ENCODE measurements around the gene RNF32. TPM values are rescaled to one million over a fixed set of nuclear protein-coding genes. Genes with fewer than 3 reads are reported as not detected.

The RNF32 gene
- total RNA-seq, 1 experiment from 2014 or later = 1.5 TPM

DNA sequence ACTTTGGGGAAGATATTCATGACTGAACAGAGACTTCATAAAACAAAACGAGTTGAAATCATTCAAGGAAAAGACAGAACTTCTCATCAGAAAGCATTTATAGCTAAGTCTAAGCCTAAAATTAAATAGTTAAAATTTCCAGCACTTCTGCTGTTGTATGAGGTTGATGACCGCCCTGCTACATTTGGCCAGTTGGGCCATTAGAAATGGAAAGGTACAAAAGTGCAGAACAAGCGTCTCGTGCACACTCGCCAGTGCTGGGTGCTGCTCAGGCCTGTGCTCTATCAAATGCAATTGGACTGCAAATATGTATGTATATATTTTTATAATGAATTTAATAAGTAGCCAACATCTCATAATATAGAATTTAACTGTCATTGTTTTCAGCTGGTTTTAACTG is 34.4 kb upstream of the RNF32 start:
- TF ChIP-seq EZH2 (IDR thresholded peaks at IDR 0.05; ENCODE audit: borderline replicate concordance, low read depth, low read length, poor library complexity, severe bottlenecking) = no peak
- TF ChIP-seq, protein P1, sequence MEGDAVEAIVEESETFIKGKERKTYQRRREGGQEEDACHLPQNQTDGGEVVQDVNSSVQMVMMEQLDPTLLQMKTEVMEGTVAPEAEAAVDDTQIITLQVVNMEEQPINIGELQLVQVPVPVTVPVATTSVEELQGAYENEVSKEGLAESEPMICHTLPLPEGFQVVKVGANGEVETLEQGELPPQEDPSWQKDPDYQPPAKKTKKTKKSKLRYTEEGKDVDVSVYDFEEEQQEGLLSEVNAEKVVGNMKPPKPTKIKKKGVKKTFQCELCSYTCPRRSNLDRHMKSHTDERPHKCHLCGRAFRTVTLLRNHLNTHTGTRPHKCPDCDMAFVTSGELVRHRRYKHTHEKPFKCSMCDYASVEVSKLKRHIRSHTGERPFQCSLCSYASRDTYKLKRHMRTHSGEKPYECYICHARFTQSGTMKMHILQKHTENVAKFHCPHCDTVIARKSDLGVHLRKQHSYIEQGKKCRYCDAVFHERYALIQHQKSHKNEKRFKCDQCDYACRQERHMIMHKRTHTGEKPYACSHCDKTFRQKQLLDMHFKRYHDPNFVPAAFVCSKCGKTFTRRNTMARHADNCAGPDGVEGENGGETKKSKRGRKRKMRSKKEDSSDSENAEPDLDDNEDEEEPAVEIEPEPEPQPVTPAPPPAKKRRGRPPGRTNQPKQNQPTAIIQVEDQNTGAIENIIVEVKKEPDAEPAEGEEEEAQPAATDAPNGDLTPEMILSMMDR (conservative IDR thresholded peaks at IDR 0.05; ENCODE audit: low read depth, low read length) = no peak
- Histone ChIP-seq H3K4me3 (ENCODE audit: low read depth, low read length, poor library complexity, severe bottlenecking) (no peak overlapping the region), H3K4me1 (ENCODE audit: insufficient read depth, low read length, poor library complexity, severe bottlenecking) (no peaks in the 10 kb centered on the region), H3K9me3 (ENCODE audit: low read depth, low read length, poor library complexity, severe bottlenecking) (no peaks in the 10 kb centered on the region), H3K36me3 (ENCODE audit: insufficient read depth, low read length, poor library complexity, severe bottlenecking) (no peaks in the 10 kb centered on the region), H3K27me3 (replicated peaks; ENCODE audit: insufficient read depth, low read depth, low read length, poor library complexity) (peaks cover 27% of the 10 kb centered on the region), H3K27ac (ENCODE audit: low read depth, low read length, poor library complexity, severe bottlenecking) (no peak overlapping the region)
- CTCF ChIA-PET = no interaction called here
- no peak for DNase-seq (ENCODE audit: low spot score)
- POLR2A ChIA-PET (ENCODE audit: low non-redundant PET) = no interaction called here
- intact Hi-C loops (cut with micrococcal nuclease; ENCODE audit: unreplicated experiment) = no loop called here
- no TSS peak for BruUV-seq (replicated peaks)

DNA sequence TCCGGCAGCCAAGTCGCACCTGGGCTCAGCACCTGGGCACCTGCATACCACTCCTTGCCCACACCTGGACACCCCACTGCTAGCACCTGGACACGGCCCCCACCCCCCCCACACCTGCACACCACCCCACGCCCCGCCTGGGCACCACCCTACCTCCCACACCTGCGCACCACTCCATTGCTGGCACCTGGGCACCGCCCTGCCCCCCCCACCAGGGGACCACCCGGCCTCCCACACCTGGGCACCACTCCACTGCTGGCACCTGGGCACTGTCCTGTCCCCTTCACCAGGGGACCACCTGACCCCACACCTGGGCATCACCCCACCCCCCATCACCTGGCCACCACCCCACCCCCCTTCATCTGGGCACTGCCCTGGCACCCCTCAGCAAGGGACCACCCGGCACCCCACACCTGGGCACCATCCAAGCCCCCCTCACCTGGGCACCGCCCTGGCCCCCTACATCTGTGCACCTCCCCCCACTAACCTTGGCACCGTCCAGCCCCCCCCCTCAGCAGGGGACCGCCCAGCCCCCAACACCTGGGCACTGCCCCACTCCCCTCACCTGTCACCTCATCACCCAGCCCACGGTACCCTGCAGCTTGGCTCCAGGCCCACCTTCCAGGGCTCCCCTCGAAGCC is 33.8 kb upstream of the RNF32 start:
- BruUV-seq (replicated peaks) = no TSS peak
- POLR2A ChIA-PET (ENCODE audit: low non-redundant PET) = no interaction called here
- CTCF ChIA-PET = no interaction called here

DNA sequence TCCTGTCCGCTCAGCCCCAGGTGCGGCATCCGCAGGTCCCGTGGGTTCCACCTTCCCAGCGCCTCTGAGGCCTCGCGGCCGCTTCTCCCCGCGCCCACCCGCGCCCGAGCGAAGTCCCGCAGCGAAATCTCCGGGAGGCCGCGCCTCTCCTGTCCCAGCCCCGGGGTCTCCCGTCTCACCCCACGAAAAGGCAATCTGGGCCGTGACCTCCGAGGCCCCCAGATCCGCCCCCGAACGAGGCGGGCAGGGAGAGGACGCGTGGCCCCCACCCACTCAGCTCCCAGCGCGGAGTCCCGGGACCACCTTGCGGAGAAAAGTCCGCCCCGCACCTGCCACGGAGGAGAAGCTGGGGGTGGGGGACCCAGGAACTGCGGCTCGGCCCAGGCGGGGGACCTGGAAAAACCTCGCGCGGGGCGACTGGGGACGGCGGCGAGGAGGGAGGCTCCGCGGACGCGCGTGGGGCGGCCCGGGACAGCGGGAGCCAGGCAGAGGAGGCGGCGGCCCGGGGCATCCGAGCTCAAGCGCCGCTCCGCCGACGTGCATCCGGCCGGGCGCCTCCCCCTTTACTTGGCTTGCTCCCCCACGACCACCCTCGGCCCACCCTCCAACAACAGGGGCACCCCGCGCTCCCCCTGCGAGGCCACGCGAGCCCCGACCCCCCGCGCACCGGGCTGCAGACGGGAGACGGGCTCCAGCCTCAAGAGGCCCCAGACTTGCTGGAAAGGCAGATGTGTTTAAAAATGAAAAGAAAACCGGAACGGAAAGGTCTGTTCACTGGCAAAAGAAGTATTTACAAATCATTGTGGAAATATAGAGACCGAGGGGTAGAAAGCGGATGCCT is 33.0 kb upstream of the RNF32 start:
- Histone ChIP-seq H3K27me3 (replicated peaks; ENCODE audit: insufficient read depth, low read depth, low read length, poor library complexity) (peaks cover 24% of the 10 kb centered on the region), H3K4me1 (ENCODE audit: insufficient read depth, low read length, poor library complexity, severe bottlenecking) (no peaks in the 10 kb centered on the region), H3K4me3 (ENCODE audit: low read depth, low read length, poor library complexity, severe bottlenecking) (no peak overlapping the region), H3K27ac (ENCODE audit: low read depth, low read length, poor library complexity, severe bottlenecking) (no peak overlapping the region), H3K36me3 (ENCODE audit: insufficient read depth, low read length, poor library complexity, severe bottlenecking) (no peaks in the 10 kb centered on the region), H3K9me3 (ENCODE audit: low read depth, low read length, poor library complexity, severe bottlenecking) (no peaks in the 10 kb centered on the region)
- TF ChIP-seq, protein P1 (conservative IDR thresholded peaks at IDR 0.05; ENCODE audit: low read depth, low read length) = no peak
- peak; percentile 52 for TF ChIP-seq EZH2 (IDR thresholded peaks at IDR 0.05; ENCODE audit: borderline replicate concordance, low read depth, low read length, poor library complexity, severe bottlenecking)
- no peak for DNase-seq (ENCODE audit: low spot score)
- ChIA-PET CTCF (no interaction called here), POLR2A (ENCODE audit: low non-redundant PET) (no interaction called here)
- BruUV-seq (replicated peaks) = no TSS peak
- intact Hi-C loops (cut with micrococcal nuclease; ENCODE audit: unreplicated experiment) = no loop called here

More for the DNA sequence above, 33.8 kb upstream of the RNF32 start:
- TF ChIP-seq, protein P1 (conservative IDR thresholded peaks at IDR 0.05; ENCODE audit: low read depth, low read length) = no peak
- TF ChIP-seq EZH2 (IDR thresholded peaks at IDR 0.05; ENCODE audit: borderline replicate concordance, low read depth, low read length, poor library complexity, severe bottlenecking) = no peak
- H3K4me1 ChIP-seq (ENCODE audit: insufficient read depth, low read length, poor library complexity, severe bottlenecking) = no peaks in the 10 kb centered on the region
- no peaks in the 10 kb centered on the region for H3K9me3 ChIP-seq (ENCODE audit: low read depth, low read length, poor library complexity, severe bottlenecking)
- no peak overlapping the region for H3K27ac ChIP-seq (ENCODE audit: low read depth, low read length, poor library complexity, severe bottlenecking)
- intact Hi-C loops (cut with micrococcal nuclease; ENCODE audit: unreplicated experiment) = no loop called here
- peaks cover 27% of the 10 kb centered on the region for H3K27me3 ChIP-seq (replicated peaks; ENCODE audit: insufficient read depth, low read depth, low read length, poor library complexity)
- DNase-seq (ENCODE audit: low spot score) = no peak
- H3K36me3 ChIP-seq (ENCODE audit: insufficient read depth, low read length, poor library complexity, severe bottlenecking) = no peaks in the 10 kb centered on the region
- no peak overlapping the region for H3K4me3 ChIP-seq (ENCODE audit: low read depth, low read length, poor library complexity, severe bottlenecking)

All from A673 (cell line).